Measurements from ENCODE around the gene TCF19.
"Not testable (repeated sequence)": the region's sequence is repeated elsewhere in the genome, so short reads cannot be mapped to it uniquely, and the experiment has no call there.

Gene TCF19

DNA sequence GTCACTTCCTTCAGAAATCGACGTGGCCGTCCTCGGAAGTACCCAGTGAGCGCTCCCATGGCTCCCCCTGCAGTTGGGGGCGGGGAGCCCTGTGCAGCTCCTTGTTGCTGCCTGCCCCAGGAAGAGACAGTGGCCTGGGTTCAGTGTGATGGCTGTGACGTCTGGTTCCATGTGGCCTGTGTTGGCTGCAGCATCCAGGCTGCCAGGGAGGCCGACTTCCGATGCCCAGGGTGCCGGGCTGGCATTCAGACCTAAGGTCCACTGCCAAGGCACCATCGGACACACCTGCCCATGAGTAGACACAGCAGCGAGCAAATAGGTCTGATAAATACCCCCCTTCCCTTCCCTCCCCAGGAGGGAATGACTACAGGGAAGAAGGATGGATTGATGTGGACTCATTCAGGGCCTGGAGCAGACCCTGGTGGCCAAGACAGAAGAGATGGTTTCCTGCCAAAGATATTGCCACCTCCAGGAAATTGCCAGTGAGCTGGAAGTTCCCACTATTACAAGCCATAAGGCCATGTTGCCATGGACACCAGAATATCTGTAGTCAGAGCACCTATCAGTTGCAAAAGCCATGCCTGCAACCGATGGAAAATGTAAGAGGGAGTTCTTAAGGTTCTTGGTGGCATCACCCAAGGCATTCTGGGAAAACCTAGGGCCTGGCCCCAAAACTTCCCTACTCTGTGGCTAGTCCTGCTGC lies 4.2 kb downstream of the TCF19 start:
- DNase-seq = no peak

DNA sequence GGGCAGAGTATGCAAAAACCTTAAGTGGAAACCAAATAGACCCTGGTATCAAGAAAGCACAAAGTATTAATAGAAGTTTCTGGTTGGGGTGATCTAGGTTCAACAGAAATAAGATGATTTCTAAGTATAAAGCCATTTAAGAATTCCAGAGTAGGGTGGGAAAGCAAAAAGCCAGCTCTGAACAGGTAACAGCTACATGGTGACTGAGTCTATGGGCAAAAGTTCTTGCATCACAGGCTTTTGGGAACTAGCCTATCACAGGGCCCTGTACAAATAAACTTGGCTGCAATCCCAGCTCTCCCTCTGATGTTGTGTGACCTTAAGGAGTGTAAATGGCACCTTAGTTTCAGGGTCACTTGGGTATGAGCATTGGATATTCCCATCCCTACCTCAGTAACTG lies 5.5 kb downstream of the TCF19 start:
- no peak for DNase-seq

DNA sequence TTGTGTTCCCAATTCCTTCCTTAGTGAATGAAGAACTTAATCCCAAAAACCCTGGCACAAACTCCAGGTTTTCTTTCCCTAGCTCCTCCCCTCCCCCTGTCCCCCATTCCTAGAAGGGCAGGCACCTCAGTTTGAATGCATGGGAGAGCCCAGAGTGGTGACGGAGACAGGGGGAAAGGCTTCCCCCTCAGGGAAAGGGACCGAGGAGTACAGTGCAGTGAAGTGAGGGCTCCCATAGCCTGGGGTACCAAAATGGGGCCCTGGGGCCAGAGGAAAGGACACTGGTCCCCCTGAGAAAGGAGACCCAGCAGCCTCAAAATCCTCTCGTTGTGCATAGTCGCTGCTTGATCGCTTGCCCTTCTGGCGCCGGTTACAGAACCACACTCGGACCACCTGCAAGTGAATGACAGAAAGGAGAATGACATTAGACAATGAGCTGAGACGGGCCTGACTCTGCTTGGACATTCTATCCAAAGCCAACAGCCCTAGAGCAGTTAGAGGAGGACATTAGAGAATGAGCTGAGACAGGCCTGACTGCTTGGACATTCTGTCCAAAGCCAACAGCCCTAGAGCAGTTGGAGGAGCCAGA lies 6.2 kb downstream of the TCF19 start:
- not testable (repeated sequence) for DNase-seq

DNA sequence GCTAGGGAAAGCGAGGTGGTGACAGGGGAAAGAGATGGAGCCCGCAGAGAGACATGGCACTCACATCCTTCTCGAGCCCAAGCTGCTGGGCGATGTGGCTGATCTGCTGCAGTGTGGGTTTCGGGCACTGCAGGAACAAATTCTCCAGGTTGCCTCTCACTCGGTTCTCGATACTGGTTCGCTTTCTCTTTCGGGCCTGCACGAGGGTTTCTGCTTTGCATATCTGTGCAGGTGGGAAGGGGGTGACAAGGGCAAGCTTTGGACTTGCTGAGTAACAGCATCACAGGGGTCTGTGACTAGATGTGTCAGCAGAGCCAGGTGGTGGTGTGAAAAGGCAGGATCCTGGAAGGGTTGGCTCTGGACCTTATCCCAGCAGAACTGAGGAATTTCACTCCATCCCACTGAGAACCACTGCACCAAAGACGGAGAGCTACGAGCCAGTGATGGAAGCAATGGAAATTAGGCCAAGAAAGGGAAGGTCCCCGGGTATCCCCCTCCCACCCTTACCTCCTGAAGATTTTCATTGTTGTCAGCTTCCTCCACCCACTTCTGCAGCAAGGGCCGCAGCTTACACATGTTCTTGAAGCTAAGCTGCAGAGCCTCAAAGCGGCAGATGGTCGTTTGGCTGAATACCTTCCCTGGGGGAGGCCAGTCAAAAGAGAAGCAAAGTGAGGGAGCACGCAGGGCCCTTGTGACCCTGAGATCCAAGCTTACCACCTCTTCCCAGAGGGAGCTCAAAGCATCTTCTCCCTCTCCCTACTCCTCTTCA lies 6.9 kb downstream of the TCF19 start:
- DNase-seq = not testable (repeated sequence)

DNA sequence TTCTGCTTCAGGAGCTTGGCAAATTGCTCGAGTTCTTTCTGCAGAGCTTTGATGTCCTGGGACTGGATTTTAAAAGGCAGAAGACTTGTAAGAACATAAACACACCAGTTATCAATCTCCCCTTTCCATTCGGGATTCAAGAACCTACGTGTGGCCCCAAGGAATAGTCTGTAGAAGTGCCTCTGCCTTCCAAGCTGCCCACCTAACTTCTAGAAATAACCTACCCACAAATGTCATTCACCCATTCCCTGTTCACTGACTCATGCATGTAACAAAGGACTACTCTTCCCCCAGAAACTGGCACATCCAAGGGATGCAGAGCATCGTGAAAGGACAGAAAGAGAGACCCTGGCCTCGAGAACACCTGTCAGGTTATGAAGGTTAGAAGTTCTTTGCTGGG lies 7.6 kb downstream of the TCF19 start:
- no peak for DNase-seq

DNA sequence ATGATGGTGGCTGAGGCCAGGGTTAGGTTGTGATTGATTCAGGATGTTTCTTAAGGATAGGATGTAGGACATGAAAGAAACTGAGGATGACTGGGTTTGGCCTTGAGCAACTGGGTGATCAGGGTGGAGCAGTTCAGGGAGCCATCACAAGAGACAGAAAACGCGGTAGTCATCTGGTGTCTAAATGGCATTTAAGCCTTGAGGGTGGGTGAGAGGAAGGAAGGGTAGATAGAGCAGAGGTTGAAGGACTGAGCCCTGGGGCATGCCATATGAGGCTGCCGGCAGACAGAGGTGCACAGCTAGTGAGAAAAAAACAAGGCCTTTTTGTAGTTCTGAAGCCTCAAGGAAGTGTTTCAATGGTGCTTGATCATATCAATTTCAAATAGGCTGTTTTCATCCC lies 10.2 kb downstream of the TCF19 start:
- no peak for DNase-seq

DNA sequence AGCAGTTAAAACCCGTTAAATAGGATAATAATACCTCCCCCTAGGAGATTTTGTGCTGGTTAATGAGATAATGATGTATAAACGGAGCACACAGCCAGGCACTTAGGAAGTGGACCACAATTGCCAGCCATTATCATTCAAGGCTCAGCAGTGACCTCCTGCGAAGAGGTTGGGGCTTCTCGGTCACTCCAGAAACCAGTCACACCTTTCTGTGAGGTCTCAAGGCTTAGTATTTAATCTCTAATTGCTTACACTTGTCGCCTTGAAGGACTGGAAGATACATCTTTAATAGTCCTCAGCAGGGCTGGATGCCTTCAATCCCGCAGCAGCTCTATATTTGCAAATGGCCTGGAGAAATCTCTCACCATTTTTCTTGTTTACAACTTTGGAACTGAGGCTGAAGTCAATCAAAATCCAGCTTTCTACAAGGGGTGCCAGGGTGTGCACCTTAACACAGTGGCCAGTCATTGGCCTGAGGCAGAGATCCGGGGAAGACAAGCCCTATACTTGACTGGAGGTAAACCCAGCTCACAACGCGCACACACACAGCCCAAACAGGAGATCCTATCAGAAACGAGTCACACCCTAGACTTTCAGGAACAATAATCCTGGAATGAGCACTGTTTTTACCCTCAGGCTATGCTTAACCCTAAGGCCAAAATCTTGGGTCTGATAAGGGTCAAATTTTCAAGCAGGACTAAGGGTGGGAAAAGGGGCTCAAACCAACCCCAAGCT lies 10.9 kb downstream of the TCF19 start:
- DNase-seq = no peak

DNA sequence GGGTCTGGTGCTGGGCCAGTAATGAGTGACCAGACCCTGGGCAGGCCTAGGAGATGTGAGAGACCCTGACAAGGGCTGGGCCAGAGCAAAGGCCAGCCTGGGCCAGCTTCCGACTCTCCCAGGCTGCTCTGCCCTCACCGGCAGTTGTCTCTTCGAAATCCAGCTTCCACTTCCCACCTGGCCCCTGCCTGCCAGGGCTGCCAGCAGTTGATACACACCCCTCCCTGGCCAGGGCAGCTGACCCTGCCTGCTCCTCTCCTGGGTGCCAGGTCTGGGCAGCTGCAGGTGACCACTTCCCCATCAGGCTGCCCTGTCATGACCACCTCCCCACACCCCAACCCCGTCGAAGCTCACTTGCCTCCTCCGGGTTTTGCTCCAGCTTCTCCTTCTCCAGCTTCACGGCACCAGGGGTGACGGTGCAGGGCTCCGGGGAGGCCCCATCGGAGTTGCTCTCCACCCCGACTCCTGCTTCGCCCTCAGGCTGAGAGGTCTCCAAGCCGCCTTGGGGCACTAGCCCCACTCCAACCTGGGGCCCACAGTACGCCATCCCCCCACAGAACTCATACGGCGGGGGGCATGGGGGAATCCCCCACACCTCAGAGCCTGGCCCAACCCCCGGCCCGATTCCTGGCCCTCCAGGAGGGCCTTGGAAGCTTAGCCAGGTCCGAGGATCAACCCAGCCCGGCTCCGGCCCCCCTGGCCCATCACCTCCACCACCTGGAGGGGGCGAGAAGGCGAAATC lies 11.6 kb downstream of the TCF19 start:
- DNase-seq = not testable (repeated sequence)

DNA sequence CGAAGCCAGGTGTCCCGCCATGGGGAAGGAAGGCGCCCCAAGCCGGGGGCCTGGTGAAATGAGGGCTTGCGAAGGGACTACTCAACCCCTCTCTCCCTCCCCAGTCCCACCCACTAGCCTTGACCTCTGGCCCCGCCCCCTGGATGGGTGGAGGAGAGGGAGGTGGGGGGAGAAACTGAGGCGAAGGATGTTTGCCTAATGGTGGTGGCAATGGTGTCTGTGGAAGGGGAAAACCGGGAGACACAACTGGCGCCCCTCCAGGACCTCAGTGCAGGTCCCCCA lies 12.2 kb downstream of the TCF19 start, which contains the start of gene POU5F1:
Gene POU5F1 (minus strand): TSS at position 83 of the 282 bp plus-strand sequence. CDS start 62 bp downstream, at position 21.
- DNase-seq = no peak

DNA sequence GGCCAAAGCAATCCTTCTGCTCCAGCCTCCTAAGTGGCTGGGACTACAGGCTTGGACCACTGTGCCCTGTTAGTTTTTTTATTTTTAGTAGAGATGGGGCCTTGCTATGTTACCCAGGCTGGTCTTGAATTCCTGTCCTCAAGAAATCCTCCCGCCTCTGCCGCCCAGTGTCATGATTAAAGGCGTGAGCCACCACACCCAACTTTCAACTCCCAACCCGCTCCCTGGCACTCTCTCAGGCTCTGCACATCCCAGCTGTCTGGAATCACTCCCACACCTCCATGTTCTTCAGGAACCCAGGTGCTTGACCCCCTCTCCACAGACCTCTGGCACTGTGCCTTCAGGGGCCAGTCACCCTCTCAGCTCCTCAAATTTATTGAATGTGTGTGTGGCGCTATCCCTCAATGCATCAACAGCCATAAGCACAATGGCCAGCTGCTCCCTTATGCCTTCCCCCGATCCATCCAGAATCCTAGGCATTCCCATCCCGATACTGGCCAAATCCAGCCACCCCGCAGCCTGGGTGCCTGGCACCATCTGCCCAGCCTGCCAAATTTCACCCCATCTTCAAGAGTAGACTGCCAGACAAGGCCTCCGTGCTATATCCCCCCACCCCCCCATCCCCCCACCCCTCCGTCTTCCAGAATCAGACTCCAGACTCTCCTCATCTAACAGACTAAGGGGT lies 12.7 kb downstream of the TCF19 start:
- no peak for DNase-seq

DNA sequence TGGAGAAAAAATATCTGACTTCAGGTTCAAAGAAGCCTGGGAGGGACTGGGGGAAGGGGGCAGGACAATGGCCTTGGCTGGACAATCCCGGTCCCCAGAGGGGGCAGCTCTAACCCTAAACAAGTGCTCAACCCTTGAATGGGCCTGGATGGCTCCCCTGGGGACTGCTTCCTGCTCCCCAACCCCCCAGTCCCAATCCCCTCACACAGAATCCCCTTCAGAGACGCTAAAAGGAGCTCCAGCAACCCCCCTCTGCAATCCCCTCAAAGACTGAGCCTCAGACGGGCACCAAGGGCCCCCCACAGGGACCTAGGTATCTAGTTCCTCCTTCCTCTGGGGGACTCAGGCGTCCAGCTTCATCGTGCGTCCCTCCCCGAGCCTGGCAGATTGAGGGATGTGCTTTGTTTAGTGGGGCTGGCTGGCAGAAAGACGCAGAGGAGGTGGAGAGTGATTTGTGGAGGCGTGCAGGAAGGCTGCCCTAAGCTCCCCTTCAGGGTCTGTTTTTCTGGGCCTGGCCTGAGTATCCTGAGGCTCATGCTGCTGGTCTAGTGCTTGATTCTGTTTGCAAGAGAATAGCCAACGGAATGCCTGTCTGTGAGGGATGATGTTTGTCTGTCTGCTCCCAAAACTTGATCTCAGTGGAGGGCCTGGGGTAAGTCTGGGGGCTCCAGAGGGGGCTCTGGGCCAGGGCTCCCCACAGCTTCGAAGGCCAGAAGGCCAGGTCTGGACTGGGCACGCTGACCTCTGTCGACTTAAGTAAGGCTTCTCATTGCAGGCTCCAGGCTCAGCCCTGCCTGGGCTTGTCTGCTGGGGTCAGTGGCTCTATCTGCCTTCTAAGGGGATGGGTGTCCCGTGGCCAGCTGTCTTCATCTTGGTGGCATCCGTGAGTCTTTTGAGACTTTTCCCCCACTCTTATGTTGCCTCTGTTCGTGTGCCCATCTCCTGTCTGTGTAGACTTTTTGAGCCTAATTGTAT lies 13.8 kb downstream of the TCF19 start:
- DNase-seq = no peak

DNA sequence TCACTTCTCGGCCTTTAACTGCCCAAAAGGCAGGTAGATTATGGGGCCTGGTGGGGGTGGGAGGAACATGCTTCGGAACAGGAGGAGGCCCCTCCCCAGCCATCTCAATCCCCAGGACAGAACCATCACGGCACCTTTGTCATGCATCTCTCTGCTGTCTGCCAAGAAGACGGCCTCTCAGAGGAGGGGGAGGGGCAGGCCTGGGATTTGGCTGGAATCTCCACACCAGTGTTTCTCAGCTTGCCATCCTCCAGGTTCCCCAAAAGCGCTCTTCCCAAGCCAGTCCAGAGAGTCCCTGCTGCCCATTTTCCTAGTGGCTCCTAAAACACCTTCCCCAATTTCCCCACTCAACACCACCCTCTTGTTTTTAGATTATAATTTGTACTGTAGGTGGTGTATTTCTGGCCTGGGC lies 14.6 kb downstream of the TCF19 start:
- DNase-seq = no peak

DNA sequence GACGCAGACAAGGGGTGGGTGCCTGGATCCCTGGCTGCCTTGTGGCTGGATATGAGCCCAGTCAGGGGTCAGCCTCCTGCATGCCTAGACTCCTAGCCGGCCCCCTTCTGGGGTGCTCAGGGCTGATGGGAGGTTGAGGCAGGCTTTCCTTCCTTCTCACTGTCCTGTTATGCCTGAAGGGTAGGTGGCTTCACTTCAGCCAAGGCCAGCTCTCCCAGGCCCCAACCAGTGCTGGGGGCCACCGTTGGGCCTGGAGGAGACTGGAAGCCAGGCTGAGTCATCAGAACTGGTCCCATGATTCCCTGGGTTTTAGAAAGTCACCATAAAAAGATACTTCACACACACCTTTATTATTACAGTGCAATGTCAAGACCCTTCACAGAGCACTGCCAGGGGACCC lies 15.0 kb downstream of the TCF19 start:
- no peak for DNase-seq

DNA sequence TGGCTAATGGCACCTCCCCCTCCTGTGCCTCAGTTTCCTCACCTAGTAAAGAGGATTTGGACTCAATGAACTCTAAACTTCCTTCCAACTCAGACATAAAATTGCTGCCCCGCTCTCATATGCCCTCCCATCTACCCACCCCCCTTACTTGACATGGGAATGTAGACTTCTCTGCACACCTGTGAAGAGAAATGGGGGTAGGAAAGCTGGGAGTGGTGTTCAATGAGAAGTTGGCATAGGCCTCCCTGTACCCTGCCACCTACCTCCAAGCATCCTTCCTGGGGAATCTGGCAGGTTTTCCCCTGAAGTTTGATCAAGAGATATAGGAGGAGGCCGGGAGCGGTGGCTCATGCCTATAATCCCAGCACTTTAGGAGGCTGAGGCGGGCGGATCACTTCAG lies 16.0 kb downstream of the TCF19 start:
- DNase-seq = no peak

DNA sequence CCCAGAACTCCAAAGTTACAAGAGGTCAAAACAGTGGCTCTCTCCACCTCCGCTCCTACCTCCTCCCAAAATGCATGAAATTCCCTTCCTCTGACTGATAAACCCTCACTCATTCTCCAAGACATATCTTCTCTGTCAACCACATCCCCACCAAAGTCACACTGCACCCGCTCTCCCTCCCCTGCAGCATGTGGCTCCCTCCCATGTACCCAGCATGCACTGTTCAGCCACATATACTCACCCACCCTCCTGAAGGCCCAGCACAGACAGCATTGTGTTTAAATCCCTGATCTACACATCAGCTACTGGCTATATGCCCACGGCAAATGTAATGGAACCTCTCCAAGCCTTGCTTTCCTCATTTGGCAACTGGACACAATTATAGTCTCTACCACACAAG lies 17.6 kb downstream of the TCF19 start:
- DNase-seq = no peak

DNA sequence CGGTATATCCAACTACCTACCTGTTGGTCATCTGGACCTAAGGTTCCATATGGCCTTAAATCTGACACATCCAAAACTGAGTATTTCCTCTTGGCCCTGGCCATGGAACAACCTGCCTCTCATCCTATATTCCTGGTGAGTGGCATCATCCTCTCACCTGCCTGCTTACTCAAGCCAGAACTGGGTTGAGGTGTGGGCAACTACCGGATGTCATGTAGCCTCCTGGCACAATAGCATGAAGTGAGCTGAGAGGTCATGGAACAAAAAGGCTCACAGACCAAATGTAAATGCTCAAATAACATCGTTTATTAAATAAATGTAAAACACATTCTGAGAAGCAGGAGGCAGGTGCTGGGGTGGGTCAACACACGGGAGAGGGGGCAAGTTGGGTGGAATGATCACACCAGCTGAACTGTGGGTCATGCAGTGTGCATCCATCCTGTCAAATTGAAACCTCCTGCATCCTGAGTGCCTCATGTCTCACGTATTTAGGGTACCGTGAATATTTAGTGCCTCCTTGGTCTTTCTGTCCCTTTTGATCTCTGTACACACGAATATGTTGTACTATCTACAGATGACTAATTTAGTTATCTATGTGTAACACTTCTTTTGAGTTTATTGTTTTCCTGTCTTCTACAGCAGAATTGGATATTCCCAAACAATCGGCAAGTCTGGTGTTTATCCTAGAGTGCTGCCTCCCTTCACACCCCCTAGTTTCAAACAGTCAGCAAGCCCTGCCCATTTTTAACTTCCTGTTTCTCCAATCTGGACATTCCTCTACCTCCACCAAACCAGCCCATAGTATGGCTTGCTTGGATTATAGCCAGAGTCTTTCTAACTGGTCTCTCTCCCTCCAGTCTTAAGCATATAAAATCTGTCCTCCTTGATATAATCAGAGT lies 20.0 kb downstream of the TCF19 start:
- DNase-seq = peak; percentile 67

DNA sequence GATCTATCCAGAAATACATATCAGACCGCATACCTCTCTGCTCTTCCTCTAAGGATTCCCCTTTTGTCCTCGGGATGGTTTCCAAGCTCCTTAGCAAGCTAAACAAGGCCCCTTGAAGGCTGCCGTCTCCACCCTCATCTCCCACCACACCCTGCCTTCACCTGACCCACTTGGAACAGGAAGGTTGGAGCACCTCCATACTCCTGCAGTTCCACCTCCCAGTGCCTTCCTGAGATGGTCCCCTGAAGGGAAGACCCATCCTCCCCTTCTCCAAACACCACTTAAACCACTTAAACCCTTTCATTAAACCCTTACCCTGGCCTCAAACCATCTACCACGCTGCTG lies 20.6 kb downstream of the TCF19 start:
- no peak for DNase-seq

DNA sequence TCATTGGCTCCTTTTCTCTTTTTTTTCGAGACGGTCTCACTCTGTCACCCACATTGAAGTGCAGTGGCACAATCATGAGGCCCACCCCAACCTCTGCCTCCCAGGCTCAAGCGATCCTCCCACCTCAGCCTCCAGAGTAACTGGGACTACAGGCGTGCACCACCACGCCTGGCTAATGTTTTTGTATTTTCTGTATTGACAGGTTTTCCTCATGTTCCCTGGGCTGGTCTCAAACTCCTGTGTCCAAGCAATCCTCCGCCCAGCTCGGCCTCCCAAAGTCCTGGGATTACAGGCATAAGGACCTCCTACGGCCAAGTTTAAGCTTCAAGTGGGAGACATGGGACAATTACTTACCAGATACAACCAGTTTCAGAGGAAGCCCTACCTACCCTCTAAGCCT lies 21.5 kb downstream of the TCF19 start:
- no peak for DNase-seq

DNA sequence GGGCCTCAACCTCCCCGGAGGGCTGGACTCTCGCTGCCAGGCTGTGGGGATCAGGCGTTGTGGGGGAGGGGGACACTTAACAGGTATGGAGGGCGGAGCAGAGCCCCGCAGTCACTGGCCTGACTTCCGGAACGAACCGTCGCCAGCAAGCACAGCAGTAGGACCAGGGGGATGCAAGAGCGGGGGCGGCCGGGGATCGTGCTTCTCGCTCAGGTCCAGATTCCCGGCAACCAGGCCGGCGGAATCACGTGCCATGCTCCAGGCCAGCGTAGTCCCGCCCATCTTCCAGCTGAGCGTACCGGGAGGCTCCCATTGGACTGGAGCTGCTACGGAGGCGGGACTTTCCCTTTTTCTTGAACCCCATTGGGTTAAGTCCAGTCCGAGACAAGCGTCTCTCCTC lies 22.1 kb downstream of the TCF19 start:
- peak; percentile 84 for DNase-seq

DNA sequence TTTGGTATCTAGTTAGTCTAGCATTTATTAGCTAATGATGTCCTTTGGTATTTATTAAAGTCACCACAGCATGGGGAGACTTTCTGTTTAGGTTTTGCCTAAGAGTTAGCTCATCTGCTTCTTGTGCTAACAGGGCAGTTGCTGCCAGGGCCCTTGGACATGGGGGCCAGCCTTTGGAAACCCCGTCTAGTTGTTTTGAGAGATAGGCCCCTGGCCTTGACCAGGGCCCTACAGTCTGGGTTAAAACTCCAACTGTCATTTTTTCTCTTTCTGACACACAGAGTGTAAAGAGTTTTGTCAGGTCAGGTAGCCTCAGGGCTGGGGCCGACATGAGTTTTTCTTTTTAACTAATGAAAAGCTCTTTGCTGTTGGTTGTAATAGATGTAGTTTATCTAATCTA lies 24.9 kb downstream of the TCF19 start:
- not testable (repeated sequence) for DNase-seq
